DMS53 (cell line): ENCODE results near the gene SEL1L3.
"Not testable (repeated sequence)": the region's sequence is repeated elsewhere in the genome, so short reads cannot be mapped to it uniquely, and the experiment has no call there.

Experiments used
- DNase-seq: peaks from one replicate; lab custom pipeline; 2025; lab: John Stamatoyannopoulos, UW

SEL1L3 gene

GRCh38 chr4:25879587-25879986 is 16.8 kb upstream of the SEL1L3 start:
- DNase-seq, result no peak

- DNase-seq, result no peak
Observed at GRCh38 chr4:25879091-25879584, 16.4 kb upstream of the SEL1L3 start.

GRCh38 chr4:25878676-25879075 is 15.9 kb upstream of the SEL1L3 start:
- DNase-seq, result no peak

- no peak for DNase-seq
Observed at GRCh38 chr4:25875281-25875745, 12.5 kb upstream of the SEL1L3 start.

GRCh38 chr4:25874655-25875054 is 11.9 kb upstream of the SEL1L3 start:
- DNase-seq, result no peak

- DNase-seq, result no peak
Observed at GRCh38 chr4:25873632-25874129, 10.9 kb upstream of the SEL1L3 start.

- DNase-seq, result peak; percentile 48
Observed at GRCh38 chr4:25872851-25873631, 10.3 kb upstream of the SEL1L3 start.

GRCh38 chr4:25870081-25870480 is 7.3 kb upstream of the SEL1L3 start:
- no peak for DNase-seq

- no peak for DNase-seq
Observed at GRCh38 chr4:25867781-25868294, 5.0 kb upstream of the SEL1L3 start.

- DNase-seq, result not testable (repeated sequence)
Observed at GRCh38 chr4:25866401-25866800, 3.6 kb upstream of the SEL1L3 start.

- DNase-seq, result peak; percentile 72
Observed at GRCh38 chr4:25865586-25865985, 2.8 kb upstream of the SEL1L3 start.

- DNase-seq, result peak; percentile 35
Observed at GRCh38 chr4:25863831-25864418, 1.1 kb upstream of the SEL1L3 start.

GRCh38 chr4:25863347-25863784 is 578 bp upstream of the SEL1L3 start:
- DNase-seq, result peak; percentile 91

- peak; percentile 67 for DNase-seq
Observed at GRCh38 chr4:25861951-25862410, 807 bp downstream of the SEL1L3 start.

GRCh38 chr4:25861280-25861950 is 1.4 kb downstream of the SEL1L3 start:
- peak; percentile 60 for DNase-seq

GRCh38 chr4:25860586-25861279 is 2.1 kb downstream of the SEL1L3 start:
- DNase-seq, result peak; percentile 18

- DNase-seq, result no peak
Observed at GRCh38 chr4:25859429-25860148, 3.2 kb downstream of the SEL1L3 start.

- DNase-seq, result no peak
Observed at GRCh38 chr4:25857851-25858400, 4.9 kb downstream of the SEL1L3 start.

GRCh38 chr4:25857403-25857802 is 5.4 kb downstream of the SEL1L3 start:
- DNase-seq, result peak; percentile 36

- no peak for DNase-seq
Observed at GRCh38 chr4:25856756-25857155, 6.0 kb downstream of the SEL1L3 start.

GRCh38 chr4:25852103-25852502 is 10.7 kb downstream of the SEL1L3 start:
- DNase-seq, result no peak
